ENCODE results near the gene TFPI.

DNA sequence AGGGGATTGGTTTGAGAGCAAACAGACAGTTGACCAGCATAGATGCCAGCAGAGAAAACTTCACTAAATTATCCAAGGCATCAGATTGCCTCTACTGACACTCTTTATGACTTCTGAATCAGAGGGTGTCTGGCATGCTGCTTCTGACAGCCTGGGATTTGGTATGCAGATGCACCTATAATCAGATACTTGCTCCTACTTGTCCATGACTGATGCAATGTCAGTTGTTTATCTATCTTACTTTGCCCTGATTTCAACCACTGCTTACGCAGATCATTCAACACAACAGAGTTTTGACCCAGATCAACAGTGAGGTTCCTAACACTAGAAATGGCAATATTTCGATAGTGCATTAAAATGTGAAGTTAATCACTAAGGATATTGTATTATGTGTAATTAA is 83.5 kb downstream of the TFPI start:
- TF ChIP-seq, protein P1, sequence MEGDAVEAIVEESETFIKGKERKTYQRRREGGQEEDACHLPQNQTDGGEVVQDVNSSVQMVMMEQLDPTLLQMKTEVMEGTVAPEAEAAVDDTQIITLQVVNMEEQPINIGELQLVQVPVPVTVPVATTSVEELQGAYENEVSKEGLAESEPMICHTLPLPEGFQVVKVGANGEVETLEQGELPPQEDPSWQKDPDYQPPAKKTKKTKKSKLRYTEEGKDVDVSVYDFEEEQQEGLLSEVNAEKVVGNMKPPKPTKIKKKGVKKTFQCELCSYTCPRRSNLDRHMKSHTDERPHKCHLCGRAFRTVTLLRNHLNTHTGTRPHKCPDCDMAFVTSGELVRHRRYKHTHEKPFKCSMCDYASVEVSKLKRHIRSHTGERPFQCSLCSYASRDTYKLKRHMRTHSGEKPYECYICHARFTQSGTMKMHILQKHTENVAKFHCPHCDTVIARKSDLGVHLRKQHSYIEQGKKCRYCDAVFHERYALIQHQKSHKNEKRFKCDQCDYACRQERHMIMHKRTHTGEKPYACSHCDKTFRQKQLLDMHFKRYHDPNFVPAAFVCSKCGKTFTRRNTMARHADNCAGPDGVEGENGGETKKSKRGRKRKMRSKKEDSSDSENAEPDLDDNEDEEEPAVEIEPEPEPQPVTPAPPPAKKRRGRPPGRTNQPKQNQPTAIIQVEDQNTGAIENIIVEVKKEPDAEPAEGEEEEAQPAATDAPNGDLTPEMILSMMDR (IDR thresholded peaks at IDR 0.05), result no peak
- TF ChIP-seq POLR2A (IDR thresholded peaks at IDR 0.05), result no peak

Measured in heart left ventricle (tissue), 13 donors.